Retina (tissue), 1 donor: Measurements from ENCODE around the gene LRRC61.
A peak's percentile ranks its signal among the peaks of the same experiment; 100 is the strongest.
"Not testable (repeated sequence)": the region's sequence is repeated elsewhere in the genome, so short reads cannot be mapped to it uniquely, and the experiment has no call there.

Experiments used
- DNase-seq: peaks from one replicate; pipeline ENCODE4 v3.0.0-alpha.2; 2016

The LRRC61 gene

GRCh38 chr7:150322833-150323681 lies at the start of gene LRRC61, which contains the start of gene ACTR3C:
LRRC61 (plus strand) TSS chr7:150323355; CDS start chr7:150336862, 13,507 bp downstream.
ACTR3C (minus strand) TSS chr7:150323545; CDS start chr7:150295296, 28,249 bp downstream.
- peak; percentile 93 for DNase-seq

GRCh38 chr7:150276132-150276695 lies 46.9 kb upstream of the LRRC61 start:
- DNase-seq = peak; percentile 58

- not testable (repeated sequence) for DNase-seq
Measured at GRCh38 chr7:150278383-150278782, 44.8 kb upstream of the LRRC61 start.

GRCh38 chr7:150281681-150282403 lies 41.3 kb upstream of the LRRC61 start:
- DNase-seq = not testable (repeated sequence)

- not testable (repeated sequence) for DNase-seq
Measured at GRCh38 chr7:150283111-150283510, 40.0 kb upstream of the LRRC61 start.

- not testable (repeated sequence) for DNase-seq
Measured at GRCh38 chr7:150283608-150284007, 39.5 kb upstream of the LRRC61 start.

- peak; percentile 66 for DNase-seq
Measured at GRCh38 chr7:150285849-150286754, 37.1 kb upstream of the LRRC61 start.

GRCh38 chr7:150287815-150288214 lies 35.3 kb upstream of the LRRC61 start:
- not testable (repeated sequence) for DNase-seq

- not testable (repeated sequence) for DNase-seq
Measured at GRCh38 chr7:150288816-150289215, 34.3 kb upstream of the LRRC61 start.

- DNase-seq = not testable (repeated sequence)
Measured at GRCh38 chr7:150290317-150290716, 32.8 kb upstream of the LRRC61 start.

GRCh38 chr7:150295027-150295426 lies 28.1 kb upstream of the LRRC61 start:
- DNase-seq = not testable (repeated sequence)

- DNase-seq = not testable (repeated sequence)
Measured at GRCh38 chr7:150295614-150296013, 27.5 kb upstream of the LRRC61 start.

GRCh38 chr7:150296802-150297201 lies 26.4 kb upstream of the LRRC61 start:
- not testable (repeated sequence) for DNase-seq

- not testable (repeated sequence) for DNase-seq
Measured at GRCh38 chr7:150297978-150298377, 25.2 kb upstream of the LRRC61 start.

GRCh38 chr7:150302908-150303310 lies 20.2 kb upstream of the LRRC61 start:
- DNase-seq = not testable (repeated sequence)

- DNase-seq = peak; percentile 30
Measured at GRCh38 chr7:150304499-150305258, 18.5 kb upstream of the LRRC61 start.

GRCh38 chr7:150305259-150305902 lies 17.8 kb upstream of the LRRC61 start:
- not testable (repeated sequence) for DNase-seq

GRCh38 chr7:150305903-150306284 lies 17.3 kb upstream of the LRRC61 start:
- not testable (repeated sequence) for DNase-seq

- not testable (repeated sequence) for DNase-seq
Measured at GRCh38 chr7:150306377-150306776, 16.8 kb upstream of the LRRC61 start.

- no peak for DNase-seq
Measured at GRCh38 chr7:150307129-150307528, 16.0 kb upstream of the LRRC61 start.

- no peak for DNase-seq
Measured at GRCh38 chr7:150307904-150308303, 15.3 kb upstream of the LRRC61 start.
